GM23248 (cell line): Measurements from ENCODE around the gene UBE2QL1. TPM values are rescaled to one million over a fixed set of nuclear protein-coding genes. Genes with fewer than 3 reads are reported as not detected.

Source experiments
- DNase-seq: peaks from one replicate; pipeline ENCODE4 v3.0.0-alpha.2; 2015
- H2AFZ ChIP-seq: fragments of 200-600 bp; sonication (generic); 2 replicates; pipeline ENCODE4 v1.6.1; 2016; ENCODE audit warnings: antibody characterized with exemption
- H3F3A ChIP-seq: fragments of 200-600 bp; sonication (generic); 2 replicates; pipeline ENCODE4 v1.6.1; 2016; ENCODE audit warnings: mild to moderate bottlenecking, antibody characterized with exemption, mixed run types; ENCODE audit not compliant: insufficient read depth
- H3K27ac ChIP-seq: fragments of 200-600 bp; sonication (generic); 2 replicates; pipeline ENCODE4 v1.5.1; 2016; ENCODE audit warnings: mild to moderate bottlenecking
- H3K27me3 ChIP-seq: fragments of 200-600 bp; sonication (generic); replicated peaks from 2 replicates; pipeline ENCODE4 v1.6.1; 2016; ENCODE audit warnings: mild to moderate bottlenecking; ENCODE audit not compliant: insufficient read depth
- H3K36me3 ChIP-seq: fragments of 200-600 bp; sonication (generic); 2 replicates; pipeline ENCODE4 v1.6.1; 2016; ENCODE audit warnings: low read depth, mild to moderate bottlenecking
- H3K4me1 ChIP-seq: fragments of 200-600 bp; sonication (generic); 2 replicates; pipeline ENCODE4 v1.6.1; 2016; ENCODE audit warnings: mild to moderate bottlenecking; ENCODE audit not compliant: insufficient read depth
- H3K4me2 ChIP-seq: fragments of 200-600 bp; sonication (generic); one replicate; pipeline ENCODE4 v1.6.1; 2016; ENCODE audit warnings: mild to moderate bottlenecking; ENCODE audit not compliant: unreplicated experiment
- H3K4me3 ChIP-seq: fragments of 200-600 bp; sonication (generic); 2 replicates; pipeline ENCODE4 v1.5.1; 2016; ENCODE audit warnings: mild to moderate bottlenecking
- H3K79me2 ChIP-seq: fragments of 200-600 bp; sonication (generic); 2 replicates; pipeline ENCODE4 v1.6.1; 2016; ENCODE audit warnings: mild to moderate bottlenecking; ENCODE audit not compliant: insufficient read depth
- H3K9ac ChIP-seq: fragments of 200-600 bp; sonication (generic); 2 replicates; pipeline ENCODE4 v1.6.1; 2016; ENCODE audit warnings: mild to moderate bottlenecking
- H3K9me2 ChIP-seq: fragments of 200-600 bp; sonication (generic); 2 replicates; pipeline ENCODE4 v1.6.1; 2016; ENCODE audit warnings: mixed run types, mild to moderate bottlenecking, moderate library complexity; ENCODE audit not compliant: insufficient read depth
- H3K9me3 ChIP-seq: fragments of 200-600 bp; sonication (generic); one replicate; pipeline ENCODE4 v1.6.1; 2017; ENCODE audit warnings: low read depth
- H4K20me1 ChIP-seq: fragments of 200-600 bp; sonication (generic); 2 replicates; pipeline ENCODE4 v1.6.0; 2016; ENCODE audit not compliant: insufficient read depth
- EZH2 ChIP-seq: fragments of 200-600 bp; sonication (generic); IDR thresholded peaks from 2 replicates; pipeline ENCODE4 v1.6.1; 2018; ENCODE audit warnings: antibody characterized with exemption, mild to moderate bottlenecking; ENCODE audit not compliant: insufficient read depth, poor library complexity, severe bottlenecking
- EZH2phosphoT487 ChIP-seq: fragments of 200-600 bp; sonication (generic); IDR thresholded peaks from 2 replicates; pipeline ENCODE4 v1.6.1; 2018; ENCODE audit warnings: antibody characterized with exemption, moderate library complexity, mild to moderate bottlenecking, low read depth; ENCODE audit not compliant: insufficient read depth
- WGBS, 2 experiments: methylation state at CpG; one replicate each; pipeline ENCODE4 v1.1.6; 2015 to 2017; ENCODE audit warnings: low lambda C conversion rate in 2 of 2, low coverage in 1 of 2; ENCODE audit errors: missing lambda C conversion rate in 2 of 2; 5-methylcytosine and 5-hydroxymethylcytosine counted together
- in situ Hi-C: fragments of 300-500 bp; cut with MboI; formaldehyde crosslinking; loops from 2 replicates; pipeline ENCODE4 v1.15.0; 2020
- polyA plus RNA-seq: library from polyadenylated mRNA; unstranded; fragments of >200 nt; fragmentation: Nextera tagmentation; extraction: Ambion mirVana; gene quantifications from 2 replicates; pipeline ENCODE4 v1.2.1, GENCODE V29; 2016
- total RNA-seq: library from RNA; depleted of rRNA; stranded (reverse); fragments of >200 nt; shearing (Covaris generic); gene quantifications from 2 replicates; pipeline ENCODE4 v1.2.3, GENCODE V29; 2014

Gene UBE2QL1
- total and polyA plus RNA-seq, 2 experiments from 2014 or later = not detected

DNA sequence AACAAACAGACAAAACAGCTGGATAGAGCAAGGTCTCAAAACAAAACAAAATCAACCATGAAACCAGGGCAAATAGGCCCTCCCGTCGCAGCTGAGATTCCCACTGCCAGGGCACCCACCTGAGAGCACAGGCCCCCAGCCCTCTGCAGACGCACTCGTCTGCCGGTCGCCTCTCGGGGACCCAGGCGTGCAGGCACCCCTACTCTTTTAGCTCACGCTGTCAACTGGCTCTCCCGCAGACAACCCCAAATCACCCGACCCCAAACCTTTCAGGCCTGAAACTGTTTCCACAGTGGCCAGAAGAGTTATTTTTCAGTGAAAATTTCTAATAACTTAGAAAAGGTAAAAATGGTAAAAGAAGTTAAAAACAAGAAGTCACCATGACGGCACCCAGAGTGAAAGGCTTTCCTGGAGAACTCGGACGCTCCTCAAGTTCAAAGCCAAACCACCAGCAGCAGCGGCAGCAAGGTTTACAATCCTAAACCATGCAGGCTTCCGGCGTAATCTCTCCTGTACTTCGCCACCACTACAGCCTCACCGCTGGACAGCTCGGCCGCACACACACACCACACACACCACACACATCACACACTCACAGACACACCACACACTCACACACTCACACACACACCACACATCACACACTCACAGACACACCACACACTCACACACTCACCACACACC is 1.9 kb upstream of the UBE2QL1 start:
- TF ChIP-seq EZH2phosphoT487 (no peak), EZH2 (no peak)
- H3K4me1 ChIP-seq = no peaks in the 10 kb centered on the region
- no peak overlapping the region for H2AFZ ChIP-seq
- in situ Hi-C loops = no loop called here
- H3K27ac ChIP-seq = no peak overlapping the region
- H3K4me2 ChIP-seq = no peak overlapping the region
- H3K9ac ChIP-seq = no peak overlapping the region
- H3K36me3 ChIP-seq = no peaks in the 10 kb centered on the region
- 61 to 67% methylated on average over 15 to 21 of the region's 21 CpGs for WGBS, 2 experiments
- no peaks in the 10 kb centered on the region for H3K9me2 ChIP-seq
- H3K79me2 ChIP-seq = no peaks in the 10 kb centered on the region
- no peak overlapping the region for H3K4me3 ChIP-seq
- H3K27me3 ChIP-seq = peaks cover 30% of the 10 kb centered on the region
- H4K20me1 ChIP-seq = no peaks in the 10 kb centered on the region
- H3F3A ChIP-seq = no peaks in the 10 kb centered on the region; the same call in 1 of the 2 replicates
- peak; percentile 20 for DNase-seq
- no peaks in the 10 kb centered on the region for H3K9me3 ChIP-seq

DNA sequence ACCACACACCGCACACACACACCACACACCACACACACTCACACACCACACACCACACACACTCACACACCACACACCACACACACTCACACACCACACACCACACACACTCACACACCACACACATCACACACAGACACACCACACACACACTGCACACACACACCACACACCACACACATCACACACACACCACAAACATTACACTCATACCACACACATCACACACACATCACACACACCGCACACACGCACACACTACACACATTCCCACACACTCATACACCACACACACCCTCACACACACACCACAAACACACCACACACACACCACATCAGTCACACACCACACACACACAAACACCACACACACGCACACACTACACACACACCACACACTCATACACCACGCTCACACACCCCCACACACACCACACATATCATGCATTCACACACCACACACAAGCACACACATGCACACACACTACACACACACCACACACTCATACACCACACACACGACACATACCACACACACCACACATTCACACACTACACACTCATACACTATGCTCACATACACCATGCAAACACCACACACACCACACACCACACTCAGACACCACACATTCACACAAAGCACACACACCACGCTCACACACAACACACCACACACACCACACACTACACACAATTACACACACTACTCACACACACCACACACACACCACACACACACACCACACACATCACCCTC is 1.1 kb upstream of the UBE2QL1 start:
- Histone ChIP-seq H3K9ac (no peak overlapping the region), H3K36me3 (no peaks in the 10 kb centered on the region), H3K4me3 (no peak overlapping the region), H2AFZ (no peak overlapping the region), H3K9me2 (no peaks in the 10 kb centered on the region), H3F3A (no peaks in the 10 kb centered on the region; the same call in 1 of the 2 replicates), H3K79me2 (no peaks in the 10 kb centered on the region), H3K27me3 (peaks cover 38% of the 10 kb centered on the region), H4K20me1 (no peaks in the 10 kb centered on the region), H3K4me1 (no peaks in the 10 kb centered on the region), H3K27ac (no peak overlapping the region), H3K4me2 (no peak overlapping the region), H3K9me3 (no peaks in the 10 kb centered on the region)
- no peak for DNase-seq
- TF ChIP-seq EZH2 = no peak
- TF ChIP-seq EZH2phosphoT487 = no peak
- in situ Hi-C loops = no loop called here
- WGBS, 2 experiments = 93 to 94% methylated on average over 4 to 7 of the region's 7 CpGs

DNA sequence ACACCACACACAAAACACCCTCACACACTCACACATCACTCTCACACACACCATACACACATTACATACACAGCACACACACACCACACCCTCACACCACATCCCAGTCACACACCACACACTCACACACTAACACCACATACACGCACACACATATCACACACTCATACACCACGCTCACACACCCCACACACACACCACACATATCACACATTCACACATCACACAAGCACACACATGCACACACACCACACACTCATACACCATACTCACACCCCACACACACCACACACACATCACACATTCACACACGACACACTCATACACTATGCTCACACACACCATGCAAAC is 543 bp upstream of the UBE2QL1 start:
- no peak overlapping the region for H3K4me2 ChIP-seq
- in situ Hi-C loops = no loop called here
- no peaks in the 10 kb centered on the region for H3K4me1 ChIP-seq
- H3K79me2 ChIP-seq = no peaks in the 10 kb centered on the region
- H3K9me3 ChIP-seq = no peaks in the 10 kb centered on the region
- H3K27me3 ChIP-seq = peaks cover 40% of the 10 kb centered on the region
- no peak overlapping the region for H2AFZ ChIP-seq
- no peaks in the 10 kb centered on the region; the same call in 1 of the 2 replicates for H3F3A ChIP-seq
- H3K4me3 ChIP-seq = no peak overlapping the region
- H3K9ac ChIP-seq = no peak overlapping the region
- no peak for DNase-seq
- H3K27ac ChIP-seq = no peak overlapping the region
- no peak for TF ChIP-seq EZH2phosphoT487
- no peak for TF ChIP-seq EZH2
- no peaks in the 10 kb centered on the region for H3K36me3 ChIP-seq
- H4K20me1 ChIP-seq = no peaks in the 10 kb centered on the region
- 97 to 100% methylated on average over 1 to 3 of the region's 3 CpGs for WGBS, 2 experiments
- H3K9me2 ChIP-seq = no peaks in the 10 kb centered on the region

DNA sequence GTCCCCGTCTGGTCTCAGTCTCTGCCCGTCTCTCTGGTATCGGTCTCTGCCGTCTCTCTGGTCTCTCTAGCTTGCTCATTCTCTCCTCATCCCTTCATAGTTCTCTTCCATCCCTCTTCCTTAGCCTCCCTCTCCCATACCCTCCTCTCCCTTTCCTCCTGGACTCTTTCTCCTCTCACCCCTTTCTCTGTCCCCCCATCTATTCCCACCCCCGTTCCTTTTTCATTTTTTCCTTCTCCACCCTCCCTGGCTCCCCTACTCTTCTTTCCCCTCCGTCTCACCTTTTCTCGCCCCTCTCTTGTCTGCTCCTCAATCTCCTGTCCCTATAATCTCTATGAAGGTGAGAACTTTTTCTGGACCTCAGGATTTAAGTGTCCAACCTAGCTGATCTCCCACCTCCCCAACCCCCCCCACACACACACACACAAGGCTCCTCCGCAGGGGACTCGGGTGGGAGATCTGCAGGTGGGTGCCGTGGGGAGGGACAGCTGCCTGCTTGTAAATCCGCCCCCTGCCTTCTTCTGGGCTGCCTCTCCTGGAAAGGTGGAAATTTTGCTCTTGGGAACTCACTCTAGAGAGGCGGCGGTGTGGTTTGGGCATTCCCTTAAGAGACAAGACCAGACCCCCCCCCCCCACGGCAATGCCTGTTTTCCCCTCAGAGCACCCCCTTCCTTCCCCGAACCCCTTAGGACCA is 953 bp downstream of the UBE2QL1 start:
- 24 to 32% methylated on average over 8 to 15 of the region's 15 CpGs for WGBS, 2 experiments
- DNase-seq = no peak
- Histone ChIP-seq H3K4me2 (no peak overlapping the region), H3K4me3 (no peak overlapping the region), H2AFZ (no peak overlapping the region), H3K9ac (no peak overlapping the region), H3K79me2 (no peaks in the 10 kb centered on the region), H3K36me3 (no peaks in the 10 kb centered on the region), H4K20me1 (no peaks in the 10 kb centered on the region), H3K4me1 (no peaks in the 10 kb centered on the region), H3K27me3 (peaks cover 40% of the 10 kb centered on the region), H3K9me3 (no peaks in the 10 kb centered on the region), H3K9me2 (no peaks in the 10 kb centered on the region), H3K27ac (no peak overlapping the region), H3F3A (no peaks in the 10 kb centered on the region; the same call in 1 of the 2 replicates)
- TF ChIP-seq EZH2phosphoT487 (0 out of 2 replicates have a peak, but pooled peaks have one; percentile 22), EZH2 (no peak)
- in situ Hi-C loops = no loop called here
